Measurements from ENCODE around the gene SIGLEC7. TPM values are rescaled to one million over a fixed set of nuclear protein-coding genes. Genes with fewer than 3 reads are reported as not detected.

The SIGLEC7 gene
- polyA plus RNA-seq, 1 donor from 2014 or later = not detected

DNA sequence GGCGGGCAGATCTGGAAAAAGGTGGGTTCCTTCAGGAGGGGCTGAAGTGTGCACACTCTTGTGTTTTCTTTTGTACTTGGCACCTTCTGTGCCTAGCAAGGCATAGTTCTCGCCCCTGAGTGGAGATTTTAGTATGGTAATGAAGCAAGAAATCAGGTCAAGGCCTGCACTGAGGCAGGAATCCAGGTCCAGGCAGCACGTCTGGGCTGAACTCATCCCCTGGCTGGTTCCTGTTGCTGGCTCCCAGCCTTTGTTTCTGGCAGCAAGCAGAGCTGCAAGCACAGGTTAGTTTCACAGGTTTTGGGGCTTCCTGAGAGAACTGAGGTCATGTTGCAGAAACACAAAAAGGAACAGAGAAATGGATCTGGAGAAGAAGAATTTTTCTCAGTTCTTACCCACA, 21.2 kb downstream of the SIGLEC7 start:
- no peaks in the 10 kb centered on the region for H3K79me2 ChIP-seq (replicated peaks; ENCODE audit: insufficient read depth, low read length)
- no peaks in the 10 kb centered on the region for H4K20me1 ChIP-seq (ENCODE audit: insufficient read depth)
- H3K4me3 ChIP-seq (ENCODE audit: low read length) = no peak overlapping the region
- no peaks in the 10 kb centered on the region for H3K9me3 ChIP-seq (ENCODE audit: low read length)
- no peaks in the 10 kb centered on the region for H3K27me3 ChIP-seq (ENCODE audit: insufficient read depth, low read depth, low read length)
- H3K4me2 ChIP-seq (ENCODE audit: low read length) = no peak overlapping the region
- no peaks in the 10 kb centered on the region for H3F3A ChIP-seq (ENCODE audit: insufficient read depth, low read length, poor library complexity, severe bottlenecking)
- H3K9ac ChIP-seq (ENCODE audit: low read length) = no peak overlapping the region
- H2AFZ ChIP-seq (ENCODE audit: low read depth, low read length) = no peak overlapping the region
- H3K27ac ChIP-seq (ENCODE audit: low read length) = no peak overlapping the region
- TF ChIP-seq EP300 (conservative IDR thresholded peaks at IDR 0.05; ENCODE audit: poor library complexity, severe bottlenecking) (no peak), EZH2 (IDR thresholded peaks at IDR 0.05; ENCODE audit: borderline replicate concordance, insufficient read depth, low read length, poor library complexity, severe bottlenecking) (no peak), MXI1 (conservative IDR thresholded peaks at IDR 0.05; ENCODE audit: poor library complexity, severe bottlenecking) (no peak), SMC3 (conservative IDR thresholded peaks at IDR 0.05; ENCODE audit: poor library complexity) (no peak), TAF1 (IDR thresholded peaks at IDR 0.05; ENCODE audit: low read depth) (no peak), POLR2AphosphoS5 (IDR thresholded peaks at IDR 0.05) (no peak), RAD21 (conservative IDR thresholded peaks at IDR 0.05) (no peak)
- TF ChIP-seq, protein P1, sequence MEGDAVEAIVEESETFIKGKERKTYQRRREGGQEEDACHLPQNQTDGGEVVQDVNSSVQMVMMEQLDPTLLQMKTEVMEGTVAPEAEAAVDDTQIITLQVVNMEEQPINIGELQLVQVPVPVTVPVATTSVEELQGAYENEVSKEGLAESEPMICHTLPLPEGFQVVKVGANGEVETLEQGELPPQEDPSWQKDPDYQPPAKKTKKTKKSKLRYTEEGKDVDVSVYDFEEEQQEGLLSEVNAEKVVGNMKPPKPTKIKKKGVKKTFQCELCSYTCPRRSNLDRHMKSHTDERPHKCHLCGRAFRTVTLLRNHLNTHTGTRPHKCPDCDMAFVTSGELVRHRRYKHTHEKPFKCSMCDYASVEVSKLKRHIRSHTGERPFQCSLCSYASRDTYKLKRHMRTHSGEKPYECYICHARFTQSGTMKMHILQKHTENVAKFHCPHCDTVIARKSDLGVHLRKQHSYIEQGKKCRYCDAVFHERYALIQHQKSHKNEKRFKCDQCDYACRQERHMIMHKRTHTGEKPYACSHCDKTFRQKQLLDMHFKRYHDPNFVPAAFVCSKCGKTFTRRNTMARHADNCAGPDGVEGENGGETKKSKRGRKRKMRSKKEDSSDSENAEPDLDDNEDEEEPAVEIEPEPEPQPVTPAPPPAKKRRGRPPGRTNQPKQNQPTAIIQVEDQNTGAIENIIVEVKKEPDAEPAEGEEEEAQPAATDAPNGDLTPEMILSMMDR (IDR thresholded peaks at IDR 0.05; ENCODE audit: poor library complexity, severe bottlenecking) = no peak
- TF ChIP-seq, protein P2, sequence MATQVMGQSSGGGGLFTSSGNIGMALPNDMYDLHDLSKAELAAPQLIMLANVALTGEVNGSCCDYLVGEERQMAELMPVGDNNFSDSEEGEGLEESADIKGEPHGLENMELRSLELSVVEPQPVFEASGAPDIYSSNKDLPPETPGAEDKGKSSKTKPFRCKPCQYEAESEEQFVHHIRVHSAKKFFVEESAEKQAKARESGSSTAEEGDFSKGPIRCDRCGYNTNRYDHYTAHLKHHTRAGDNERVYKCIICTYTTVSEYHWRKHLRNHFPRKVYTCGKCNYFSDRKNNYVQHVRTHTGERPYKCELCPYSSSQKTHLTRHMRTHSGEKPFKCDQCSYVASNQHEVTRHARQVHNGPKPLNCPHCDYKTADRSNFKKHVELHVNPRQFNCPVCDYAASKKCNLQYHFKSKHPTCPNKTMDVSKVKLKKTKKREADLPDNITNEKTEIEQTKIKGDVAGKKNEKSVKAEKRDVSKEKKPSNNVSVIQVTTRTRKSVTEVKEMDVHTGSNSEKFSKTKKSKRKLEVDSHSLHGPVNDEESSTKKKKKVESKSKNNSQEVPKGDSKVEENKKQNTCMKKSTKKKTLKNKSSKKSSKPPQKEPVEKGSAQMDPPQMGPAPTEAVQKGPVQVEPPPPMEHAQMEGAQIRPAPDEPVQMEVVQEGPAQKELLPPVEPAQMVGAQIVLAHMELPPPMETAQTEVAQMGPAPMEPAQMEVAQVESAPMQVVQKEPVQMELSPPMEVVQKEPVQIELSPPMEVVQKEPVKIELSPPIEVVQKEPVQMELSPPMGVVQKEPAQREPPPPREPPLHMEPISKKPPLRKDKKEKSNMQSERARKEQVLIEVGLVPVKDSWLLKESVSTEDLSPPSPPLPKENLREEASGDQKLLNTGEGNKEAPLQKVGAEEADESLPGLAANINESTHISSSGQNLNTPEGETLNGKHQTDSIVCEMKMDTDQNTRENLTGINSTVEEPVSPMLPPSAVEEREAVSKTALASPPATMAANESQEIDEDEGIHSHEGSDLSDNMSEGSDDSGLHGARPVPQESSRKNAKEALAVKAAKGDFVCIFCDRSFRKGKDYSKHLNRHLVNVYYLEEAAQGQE (IDR thresholded peaks at IDR 0.05; ENCODE audit: borderline replicate concordance) = no peak
- H3K36me3 ChIP-seq (ENCODE audit: insufficient read depth, low read length) = no peaks in the 10 kb centered on the region
- no peaks in the 10 kb centered on the region for H3K9me2 ChIP-seq (ENCODE audit: insufficient read depth, low read length)

DNA sequence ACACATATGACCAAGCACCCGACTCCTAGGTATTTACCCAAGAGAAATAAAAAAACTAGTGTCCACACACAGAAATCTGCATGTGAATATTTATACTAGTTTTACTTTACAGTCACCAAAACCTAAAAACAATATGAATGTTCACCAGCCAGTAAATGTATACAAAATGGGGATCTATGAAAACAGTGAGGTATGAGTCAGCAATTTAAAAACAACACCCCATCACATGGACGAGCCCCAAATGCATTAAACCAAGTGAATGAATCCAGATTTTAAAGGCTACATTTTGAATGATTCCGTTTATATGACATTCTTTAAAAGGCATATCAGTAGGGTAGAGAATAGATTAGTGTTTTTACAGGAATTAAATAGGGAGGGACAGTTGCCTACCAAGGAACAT, 22.1 kb downstream of the SIGLEC7 start:
- H2AFZ ChIP-seq (ENCODE audit: low read depth, low read length) = no peak overlapping the region
- H3F3A ChIP-seq (ENCODE audit: insufficient read depth, low read length, poor library complexity, severe bottlenecking) = no peaks in the 10 kb centered on the region
- H3K9ac ChIP-seq (ENCODE audit: low read length) = no peak overlapping the region
- H3K27me3 ChIP-seq (ENCODE audit: insufficient read depth, low read depth, low read length) = no peaks in the 10 kb centered on the region
- H4K20me1 ChIP-seq (ENCODE audit: insufficient read depth) = no peaks in the 10 kb centered on the region
- H3K36me3 ChIP-seq (ENCODE audit: insufficient read depth, low read length) = no peaks in the 10 kb centered on the region
- H3K4me3 ChIP-seq (ENCODE audit: low read length) = no peak overlapping the region
- TF ChIP-seq, protein P2 (IDR thresholded peaks at IDR 0.05; ENCODE audit: borderline replicate concordance) = no peak
- TF ChIP-seq MXI1 (conservative IDR thresholded peaks at IDR 0.05; ENCODE audit: poor library complexity, severe bottlenecking) (no peak), EP300 (conservative IDR thresholded peaks at IDR 0.05; ENCODE audit: poor library complexity, severe bottlenecking) (no peak), POLR2AphosphoS5 (IDR thresholded peaks at IDR 0.05) (no peak), SMC3 (conservative IDR thresholded peaks at IDR 0.05; ENCODE audit: poor library complexity) (no peak), TAF1 (IDR thresholded peaks at IDR 0.05; ENCODE audit: low read depth) (no peak), EZH2 (IDR thresholded peaks at IDR 0.05; ENCODE audit: borderline replicate concordance, insufficient read depth, low read length, poor library complexity, severe bottlenecking) (no peak), RAD21 (conservative IDR thresholded peaks at IDR 0.05) (no peak)
- TF ChIP-seq, protein P1 (IDR thresholded peaks at IDR 0.05; ENCODE audit: poor library complexity, severe bottlenecking) = no peak
- no peaks in the 10 kb centered on the region for H3K79me2 ChIP-seq (replicated peaks; ENCODE audit: insufficient read depth, low read length)
- no peak overlapping the region for H3K27ac ChIP-seq (ENCODE audit: low read length)
- H3K9me2 ChIP-seq (ENCODE audit: insufficient read depth, low read length) = no peaks in the 10 kb centered on the region
- H3K4me2 ChIP-seq (ENCODE audit: low read length) = no peak overlapping the region
- no peaks in the 10 kb centered on the region for H3K9me3 ChIP-seq (ENCODE audit: low read length)

Data from neural cell (in vitro differentiated cells).